Measurements from ENCODE around the gene NBEA.
"Not testable (repeated sequence)": the region's sequence is repeated elsewhere in the genome, so short reads cannot be mapped to it uniquely, and the experiment has no call there.

The NBEA gene

DNA sequence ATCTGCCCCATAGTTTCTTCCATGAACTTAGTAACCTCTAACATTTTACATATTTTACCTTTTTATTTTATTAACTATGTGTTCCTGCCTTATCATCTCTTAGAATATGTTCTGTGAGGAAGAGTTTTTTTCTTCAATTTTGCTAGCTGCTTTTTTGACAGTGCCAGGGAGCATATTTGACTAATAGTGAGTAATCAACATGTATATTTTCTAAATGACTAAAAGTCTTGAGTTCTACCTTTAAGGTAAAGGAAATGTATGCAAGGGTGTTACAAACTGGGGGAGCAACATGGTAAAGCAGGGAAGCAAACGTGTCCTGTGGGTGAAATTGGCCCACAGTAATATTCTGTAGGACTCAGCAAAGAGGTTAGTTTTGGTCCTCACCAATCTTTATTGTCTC, 165.5 kb downstream of the NBEA start:
- DNase-seq, result no peak
- Histone ChIP-seq H3K4me3 (ENCODE audit: low read depth, low read length) (no peak overlapping the region), H3K27ac (no peak overlapping the region), H3K36me3 (replicated peaks) (no peaks in the 10 kb centered on the region), H3K27me3 (replicated peaks) (no peaks in the 10 kb centered on the region)
- TF ChIP-seq, protein P1, sequence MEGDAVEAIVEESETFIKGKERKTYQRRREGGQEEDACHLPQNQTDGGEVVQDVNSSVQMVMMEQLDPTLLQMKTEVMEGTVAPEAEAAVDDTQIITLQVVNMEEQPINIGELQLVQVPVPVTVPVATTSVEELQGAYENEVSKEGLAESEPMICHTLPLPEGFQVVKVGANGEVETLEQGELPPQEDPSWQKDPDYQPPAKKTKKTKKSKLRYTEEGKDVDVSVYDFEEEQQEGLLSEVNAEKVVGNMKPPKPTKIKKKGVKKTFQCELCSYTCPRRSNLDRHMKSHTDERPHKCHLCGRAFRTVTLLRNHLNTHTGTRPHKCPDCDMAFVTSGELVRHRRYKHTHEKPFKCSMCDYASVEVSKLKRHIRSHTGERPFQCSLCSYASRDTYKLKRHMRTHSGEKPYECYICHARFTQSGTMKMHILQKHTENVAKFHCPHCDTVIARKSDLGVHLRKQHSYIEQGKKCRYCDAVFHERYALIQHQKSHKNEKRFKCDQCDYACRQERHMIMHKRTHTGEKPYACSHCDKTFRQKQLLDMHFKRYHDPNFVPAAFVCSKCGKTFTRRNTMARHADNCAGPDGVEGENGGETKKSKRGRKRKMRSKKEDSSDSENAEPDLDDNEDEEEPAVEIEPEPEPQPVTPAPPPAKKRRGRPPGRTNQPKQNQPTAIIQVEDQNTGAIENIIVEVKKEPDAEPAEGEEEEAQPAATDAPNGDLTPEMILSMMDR (IDR thresholded peaks at IDR 0.05; ENCODE audit: low read depth, low read length, missing control alignments), result no peak
- in situ Hi-C loops (cut with HindIII; ENCODE audit: low pct_ligation_motif_present, low sequenced_read_pairs), result no loop called here

DNA sequence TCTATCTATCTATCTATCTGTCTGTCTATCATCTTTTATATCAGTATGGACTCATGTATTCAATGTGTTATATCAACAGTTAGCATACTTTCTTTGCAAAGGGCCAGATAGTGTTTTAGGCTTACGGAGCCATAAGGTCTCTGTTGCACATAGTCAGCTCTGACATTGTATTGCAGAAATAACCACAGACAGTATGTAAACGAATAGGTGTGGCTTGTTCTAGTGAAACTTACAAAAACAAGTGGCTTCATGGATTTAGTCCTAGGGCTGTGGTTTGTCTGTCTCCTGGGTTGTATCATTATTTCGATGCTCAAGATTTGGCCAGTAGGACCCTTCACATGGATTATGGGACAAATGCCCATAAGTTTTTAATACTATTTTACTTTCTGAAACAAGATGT, 171.5 kb downstream of the NBEA start:
- in situ Hi-C loops (cut with HindIII; ENCODE audit: low pct_ligation_motif_present, low sequenced_read_pairs); H3K27ac ChIP-seq; DNase-seq: not testable (repeated sequence)

DNA sequence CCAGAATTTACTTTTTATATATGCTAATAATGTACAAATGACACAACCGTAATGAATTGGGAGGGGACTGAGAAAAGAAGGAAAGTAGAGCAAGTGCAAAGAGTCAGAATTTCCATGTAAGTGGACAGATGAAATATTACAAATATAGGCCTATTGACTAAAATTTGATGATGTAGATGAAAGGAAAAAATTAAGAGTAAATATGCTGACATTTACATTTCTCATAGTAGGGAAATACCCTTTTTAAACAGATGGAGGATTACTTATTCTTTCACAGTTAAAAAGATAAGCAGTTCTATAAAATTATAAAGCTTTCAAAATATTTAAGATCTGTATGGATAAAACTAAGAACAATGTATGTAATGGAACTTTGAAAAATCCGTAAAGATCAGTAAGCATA, 185.4 kb downstream of the NBEA start:
- TF ChIP-seq, protein P1 (IDR thresholded peaks at IDR 0.05; ENCODE audit: low read depth, low read length, missing control alignments), result no peak
- in situ Hi-C loops (cut with HindIII; ENCODE audit: low pct_ligation_motif_present, low sequenced_read_pairs), result no loop called here
- H3K4me3 ChIP-seq (ENCODE audit: low read depth, low read length), result no peak overlapping the region
- no peak overlapping the region for H3K27ac ChIP-seq
- H3K27me3 ChIP-seq (replicated peaks), result no peaks in the 10 kb centered on the region
- DNase-seq, result no peak
- H3K36me3 ChIP-seq (replicated peaks), result no peaks in the 10 kb centered on the region

More for the DNA sequence above, 171.5 kb downstream of the NBEA start:
- not testable (repeated sequence) for H3K27me3 ChIP-seq (replicated peaks); H3K36me3 ChIP-seq (replicated peaks); H3K4me3 ChIP-seq (ENCODE audit: low read depth, low read length)

DNA sequence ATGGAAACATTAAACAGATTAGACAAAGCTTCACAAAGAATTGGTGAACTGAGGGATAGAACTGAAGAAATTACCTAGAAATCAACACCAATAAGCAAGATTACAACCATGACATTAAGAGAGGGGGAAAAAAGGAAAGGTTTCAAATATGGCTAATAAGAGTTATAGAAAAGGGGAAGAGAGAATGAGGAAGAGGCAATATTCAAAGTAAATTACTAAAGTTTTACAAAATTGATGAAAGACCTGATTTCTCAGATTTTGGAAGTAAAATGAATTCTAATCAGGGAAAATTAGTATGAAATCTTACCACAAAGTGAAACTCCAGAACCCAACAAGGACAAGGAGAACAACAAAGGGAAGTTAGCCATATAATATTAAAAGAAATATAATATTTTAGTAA, 187.4 kb downstream of the NBEA start:
- Histone ChIP-seq H3K4me3 (ENCODE audit: low read depth, low read length) (no peak overlapping the region), H3K27ac (no peak overlapping the region), H3K27me3 (replicated peaks) (no peaks in the 10 kb centered on the region), H3K36me3 (replicated peaks) (no peaks in the 10 kb centered on the region)
- TF ChIP-seq, protein P1 (IDR thresholded peaks at IDR 0.05; ENCODE audit: low read depth, low read length, missing control alignments), result no peak
- in situ Hi-C loops (cut with HindIII; ENCODE audit: low pct_ligation_motif_present, low sequenced_read_pairs), result no loop called here
- no peak for DNase-seq

DNA sequence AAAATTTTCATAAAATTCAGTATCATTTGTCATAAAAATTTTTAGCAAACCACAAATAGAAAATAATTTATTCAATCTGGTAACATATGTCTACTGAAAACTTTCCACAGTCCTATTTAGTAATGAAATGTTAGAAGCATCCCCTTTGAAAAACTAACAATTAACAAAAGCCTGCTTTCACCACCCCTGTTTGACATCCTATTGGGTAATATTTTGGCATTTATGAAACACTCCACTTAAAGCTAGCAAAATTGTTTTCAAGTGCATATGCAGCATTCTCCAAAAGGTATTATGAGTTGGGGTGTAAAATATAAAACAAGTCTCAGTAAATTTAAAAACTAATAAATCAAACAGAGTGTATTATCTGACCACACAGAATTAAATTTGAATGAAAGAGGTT, 189.4 kb downstream of the NBEA start:
- Histone ChIP-seq H3K27ac (no peak overlapping the region), H3K4me3 (ENCODE audit: low read depth, low read length) (no peak overlapping the region), H3K36me3 (replicated peaks) (no peaks in the 10 kb centered on the region), H3K27me3 (replicated peaks) (no peaks in the 10 kb centered on the region)
- no peak for DNase-seq
- TF ChIP-seq, protein P1 (IDR thresholded peaks at IDR 0.05; ENCODE audit: low read depth, low read length, missing control alignments), result no peak
- in situ Hi-C loops (cut with HindIII; ENCODE audit: low pct_ligation_motif_present, low sequenced_read_pairs), result no loop called here

DNA sequence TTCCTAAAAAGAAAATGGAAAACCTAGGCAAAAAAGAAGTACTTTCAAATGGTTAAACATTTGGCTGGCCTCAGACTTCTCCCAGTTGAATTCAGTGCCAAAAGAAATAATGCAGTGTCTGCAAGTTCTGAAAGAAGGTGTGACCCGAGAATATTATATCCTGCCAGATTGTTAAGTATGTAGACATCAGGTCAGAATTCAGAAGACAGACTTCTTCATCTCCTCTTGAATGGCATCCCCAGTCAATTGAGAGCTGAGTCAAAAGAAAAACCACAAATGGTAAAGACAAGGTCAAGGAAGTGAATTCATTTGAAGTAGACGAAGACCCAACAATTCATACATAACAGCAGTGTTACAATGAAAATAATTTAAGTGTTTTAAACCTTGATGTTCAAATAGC, 194.5 kb downstream of the NBEA start:
- no peak for DNase-seq
- TF ChIP-seq, protein P1 (IDR thresholded peaks at IDR 0.05; ENCODE audit: low read depth, low read length, missing control alignments), result no peak
- Histone ChIP-seq H3K36me3 (replicated peaks) (no peaks in the 10 kb centered on the region), H3K4me3 (ENCODE audit: low read depth, low read length) (no peak overlapping the region), H3K27me3 (replicated peaks) (no peaks in the 10 kb centered on the region), H3K27ac (no peak overlapping the region)
- in situ Hi-C loops (cut with HindIII; ENCODE audit: low pct_ligation_motif_present, low sequenced_read_pairs), result no loop called here

Measured in brain microvascular endothelial cell (primary cell).